GM21423 (cell line): ENCODE measurements around the gene PEAR1.

ENCODE experiments used
- ATAC-seq: cut with Tn5 transposase; IDR thresholded peaks from one replicate; pipeline ENCODE4 v1.9.1; 2021; ENCODE audit warnings: mild to moderate bottlenecking, moderate library complexity; ENCODE audit not compliant: unreplicated experiment

Gene PEAR1

GRCh38 chr1:156935505-156936128, 42.1 kb downstream of the PEAR1 start:
- ATAC-seq, result no peak

- ATAC-seq, result no peak
These were observed 42.7 kb downstream of the PEAR1 start for GRCh38 chr1:156936191-156936590.

GRCh38 chr1:156936721-156937220, 43.3 kb downstream of the PEAR1 start:
- no peak for ATAC-seq

- no peak for ATAC-seq
These were observed 44.4 kb downstream of the PEAR1 start for GRCh38 chr1:156937883-156938282.

GRCh38 chr1:156938813-156939212, 45.3 kb downstream of the PEAR1 start:
- no peak for ATAC-seq

- ATAC-seq, result no peak
These were observed 46.3 kb downstream of the PEAR1 start for GRCh38 chr1:156939786-156940334.

- no peak for ATAC-seq
These were observed 48.2 kb downstream of the PEAR1 start for GRCh38 chr1:156941675-156942074.

GRCh38 chr1:156942176-156942575, 48.7 kb downstream of the PEAR1 start:
- no peak for ATAC-seq

GRCh38 chr1:156942576-156942975, 49.1 kb downstream of the PEAR1 start:
- no peak for ATAC-seq

- ATAC-seq, result no peak
These were observed 50.2 kb downstream of the PEAR1 start for GRCh38 chr1:156943756-156944155.

- no peak for ATAC-seq
These were observed 50.8 kb downstream of the PEAR1 start for GRCh38 chr1:156944268-156944667.

GRCh38 chr1:156944848-156945247, 51.3 kb downstream of the PEAR1 start:
- no peak for ATAC-seq

- no peak for ATAC-seq
These were observed 52.6 kb downstream of the PEAR1 start for GRCh38 chr1:156945881-156946661.

- ATAC-seq, result no peak
These were observed 53.6 kb downstream of the PEAR1 start for GRCh38 chr1:156947127-156947526.

- ATAC-seq, result no peak
These were observed 54.5 kb downstream of the PEAR1 start for GRCh38 chr1:156947818-156948525.

- ATAC-seq, result no peak
These were observed 55.2 kb downstream of the PEAR1 start for GRCh38 chr1:156948708-156949107.

- ATAC-seq, result no peak
These were observed 55.6 kb downstream of the PEAR1 start for GRCh38 chr1:156949127-156949526.

- no peak for ATAC-seq
These were observed 57.9 kb downstream of the PEAR1 start for GRCh38 chr1:156951371-156951770.

- no peak for ATAC-seq
These were observed 60.1 kb downstream of the PEAR1 start for GRCh38 chr1:156953571-156953970.

GRCh38 chr1:156956333-156956732, 62.8 kb downstream of the PEAR1 start:
- no peak for ATAC-seq

GRCh38 chr1:156957634-156958033, 64.1 kb downstream of the PEAR1 start:
- no peak for ATAC-seq
